CD4-positive, alpha-beta T cell (primary cell): ENCODE measurements around the gene SEPTIN1. TPM values are rescaled to one million over a fixed set of nuclear protein-coding genes. Genes with fewer than 3 reads are reported as not detected.

Experiments
- ATAC-seq: fragments of 200-7000 bp; cut with Tn5 transposase; one replicate; pipeline ENCODE4 v1.10.0; 2022; ENCODE audit warnings: mild to moderate bottlenecking; ENCODE audit not compliant: poor library complexity
- CTCF ChIA-PET: fragments of 350-600 bp; sonication (Branson Sonifier 250); formaldehyde crosslinking; loops from one replicate; lab custom pipeline; 2021; ENCODE audit warnings: antibody characterized with exemption, inconsistent platforms; lab: Charles Lee
- POLR2A ChIA-PET: fragments of 350-600 bp; sonication (Branson Sonifier 250); formaldehyde crosslinking; loops from one replicate; lab custom pipeline; 2021; ENCODE audit warnings: antibody characterized with exemption, inconsistent platforms; lab: Charles Lee
- DNase-seq, 14 experiments: peaks; one replicate each; pipeline ENCODE4 v3.0.0-alpha.2; 2013 to 2020; ENCODE audit warnings: mixed read lengths in 2 of 14
- H3K27ac ChIP-seq, 2 donors: one replicate each; pipeline versions ENCODE4 v1.5.1 to v1.7.0; 2013; ENCODE audit warnings: low read length in 2 of 2, low read depth in 1 of 2, mild to moderate bottlenecking in 1 of 2
- H3K27me3 ChIP-seq, 2 experiments: 1 replicate in 1 of 2; 2 replicates in 1 of 2; pipeline versions ENCODE4 v1.6.1 to v1.7.0; 2013; ENCODE audit warnings: low read length in 2 of 2, control low read depth in 1 of 2, mild to moderate bottlenecking in 1 of 2, moderate library complexity in 1 of 2; ENCODE audit not compliant: insufficient read depth in 2 of 2, control insufficient read depth in 1 of 2
- H3K36me3 ChIP-seq: one replicate; pipeline ENCODE4 v1.6.1; 2013; ENCODE audit warnings: low read length, control low read depth; ENCODE audit not compliant: insufficient read depth
- H3K4me1 ChIP-seq: one replicate; pipeline ENCODE4 v1.6.1; 2013; ENCODE audit warnings: low read length, control low read depth; ENCODE audit not compliant: insufficient read depth
- H3K4me3 ChIP-seq: one replicate; pipeline ENCODE4 v1.5.1; 2013; ENCODE audit warnings: mild to moderate bottlenecking, low read length, moderate library complexity
- H3K9me3 ChIP-seq, 2 experiments: 1 replicate in 1 of 2; 2 replicates in 1 of 2; pipeline versions ENCODE4 v1.6.1 to v1.7.0; 2013; ENCODE audit warnings: low read length in 2 of 2, mild to moderate bottlenecking in 2 of 2, control low read depth in 1 of 2, moderate library complexity in 1 of 2; ENCODE audit not compliant: control insufficient read depth in 1 of 2, insufficient read depth in 1 of 2
- H3K27ac Mint-ChIP-seq: one replicate; pipeline ENCODE4 v1.8.0; 2020; ENCODE audit warnings: mixed read lengths
- H3K27me3 Mint-ChIP-seq: one replicate; pipeline ENCODE4 v1.8.0; 2021; ENCODE audit warnings: mixed read lengths
- H3K36me3 Mint-ChIP-seq: one replicate; pipeline ENCODE4 v1.8.0; 2021; ENCODE audit warnings: low read depth, mixed read lengths
- H3K4me1 Mint-ChIP-seq: one replicate; pipeline ENCODE4 v1.8.0; 2021; ENCODE audit warnings: low read depth, mixed read lengths
- H3K4me3 Mint-ChIP-seq: one replicate; pipeline ENCODE4 v1.8.0; 2020; ENCODE audit warnings: mild to moderate bottlenecking, mixed read lengths
- H3K9me3 Mint-ChIP-seq: one replicate; pipeline ENCODE4 v1.8.0; 2020; ENCODE audit warnings: mixed read lengths
- intact Hi-C, 2 experiments: fragments of 100-400 bp; cut with DNase I in 1 of 2; cut with micrococcal nuclease in 1 of 2; formaldehyde crosslinking; loops; one replicate each; pipeline versions ENCODE4 v1.15.1 to v1.9.0; 2023 to 2025; cut with DNase I, micrococcal nuclease
- total RNA-seq, 174 experiments: library from RNA in 2 of 174; stranded (reverse) in 2 of 174; gene quantifications; one replicate each; pipeline ENCODE4 v1.2.3 and lab custom pipeline; 2021 to 2026
- TF ChIP-seq, protein P1 (sequence below): fragments of 200-600 bp; IDR thresholded peaks from one replicate; pipeline ENCODE4 v1.8.0; 2022; ENCODE audit warnings: antibody characterized with exemption, mild to moderate bottlenecking

The SEPTIN1 gene
- total RNA-seq, 2 experiments from 2014 or later: 161 to 163 TPM

DNA sequence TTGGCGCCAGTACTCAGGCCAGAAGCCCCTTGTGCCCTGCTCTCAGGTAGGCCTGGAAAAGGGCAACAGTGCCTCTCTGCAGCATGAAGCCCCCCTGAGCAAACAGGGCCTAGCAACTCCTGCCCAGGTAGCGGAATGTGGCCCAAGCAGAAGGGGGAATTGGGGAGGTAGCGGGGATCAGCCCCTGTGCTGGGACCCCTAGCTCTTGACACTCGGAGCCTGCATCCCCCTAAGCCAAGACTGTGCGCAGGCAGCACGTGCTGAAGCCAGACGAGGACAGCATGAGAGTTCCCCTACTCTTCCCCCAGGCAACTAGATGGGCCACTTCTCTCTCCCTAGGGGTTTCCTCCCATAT lies 26.4 kb downstream of the SEPTIN1 start:
- no peaks in the 10 kb centered on the region for H3K9me3 Mint-ChIP-seq
- peaks cover 74% of the 10 kb centered on the region for H3K36me3 Mint-ChIP-seq
- Histone ChIP-seq H3K27ac (peak overlapping the region; percentile 92 to 99), H3K4me3 (peak overlapping the region; percentile 98), H3K27me3 (no peaks in the 10 kb centered on the region), H3K36me3 (peaks cover 53% of the 10 kb centered on the region), H3K9me3 (no peaks in the 10 kb centered on the region), H3K4me1 (peaks cover 35% of the 10 kb centered on the region)
- peak overlapping the region; percentile 91 for H3K4me3 Mint-ChIP-seq
- intact Hi-C loops: loop anchor here (1.0 to 10.0 kb wide), 6 partner anchors 14 to 201 kb away; partner anchors contain the start of genes TBC1D10B (in 2 of the 2), ZNF771 (in 2 of the 2) and ZNF764 (in 1 of the 2)
- H3K27me3 Mint-ChIP-seq: no peaks in the 10 kb centered on the region
- DNase-seq (peak in 1 of 14 experiments; percentile 39), ATAC-seq (no peak)
- CTCF ChIA-PET: no interaction called here
- peak overlapping the region; percentile 89 for H3K27ac Mint-ChIP-seq
- POLR2A ChIA-PET: interaction anchor here (1.0 to 4.6 kb wide), 9 partner anchors 12 to 290 kb away, joined by 3 to 19 read pairs (median 10); partner anchors contain the start of genes ALDOA, CORO1A and TBC1D10B
- peaks cover 24% of the 10 kb centered on the region for H3K4me1 Mint-ChIP-seq
- TF ChIP-seq, protein P1, sequence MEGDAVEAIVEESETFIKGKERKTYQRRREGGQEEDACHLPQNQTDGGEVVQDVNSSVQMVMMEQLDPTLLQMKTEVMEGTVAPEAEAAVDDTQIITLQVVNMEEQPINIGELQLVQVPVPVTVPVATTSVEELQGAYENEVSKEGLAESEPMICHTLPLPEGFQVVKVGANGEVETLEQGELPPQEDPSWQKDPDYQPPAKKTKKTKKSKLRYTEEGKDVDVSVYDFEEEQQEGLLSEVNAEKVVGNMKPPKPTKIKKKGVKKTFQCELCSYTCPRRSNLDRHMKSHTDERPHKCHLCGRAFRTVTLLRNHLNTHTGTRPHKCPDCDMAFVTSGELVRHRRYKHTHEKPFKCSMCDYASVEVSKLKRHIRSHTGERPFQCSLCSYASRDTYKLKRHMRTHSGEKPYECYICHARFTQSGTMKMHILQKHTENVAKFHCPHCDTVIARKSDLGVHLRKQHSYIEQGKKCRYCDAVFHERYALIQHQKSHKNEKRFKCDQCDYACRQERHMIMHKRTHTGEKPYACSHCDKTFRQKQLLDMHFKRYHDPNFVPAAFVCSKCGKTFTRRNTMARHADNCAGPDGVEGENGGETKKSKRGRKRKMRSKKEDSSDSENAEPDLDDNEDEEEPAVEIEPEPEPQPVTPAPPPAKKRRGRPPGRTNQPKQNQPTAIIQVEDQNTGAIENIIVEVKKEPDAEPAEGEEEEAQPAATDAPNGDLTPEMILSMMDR: no peak

DNA sequence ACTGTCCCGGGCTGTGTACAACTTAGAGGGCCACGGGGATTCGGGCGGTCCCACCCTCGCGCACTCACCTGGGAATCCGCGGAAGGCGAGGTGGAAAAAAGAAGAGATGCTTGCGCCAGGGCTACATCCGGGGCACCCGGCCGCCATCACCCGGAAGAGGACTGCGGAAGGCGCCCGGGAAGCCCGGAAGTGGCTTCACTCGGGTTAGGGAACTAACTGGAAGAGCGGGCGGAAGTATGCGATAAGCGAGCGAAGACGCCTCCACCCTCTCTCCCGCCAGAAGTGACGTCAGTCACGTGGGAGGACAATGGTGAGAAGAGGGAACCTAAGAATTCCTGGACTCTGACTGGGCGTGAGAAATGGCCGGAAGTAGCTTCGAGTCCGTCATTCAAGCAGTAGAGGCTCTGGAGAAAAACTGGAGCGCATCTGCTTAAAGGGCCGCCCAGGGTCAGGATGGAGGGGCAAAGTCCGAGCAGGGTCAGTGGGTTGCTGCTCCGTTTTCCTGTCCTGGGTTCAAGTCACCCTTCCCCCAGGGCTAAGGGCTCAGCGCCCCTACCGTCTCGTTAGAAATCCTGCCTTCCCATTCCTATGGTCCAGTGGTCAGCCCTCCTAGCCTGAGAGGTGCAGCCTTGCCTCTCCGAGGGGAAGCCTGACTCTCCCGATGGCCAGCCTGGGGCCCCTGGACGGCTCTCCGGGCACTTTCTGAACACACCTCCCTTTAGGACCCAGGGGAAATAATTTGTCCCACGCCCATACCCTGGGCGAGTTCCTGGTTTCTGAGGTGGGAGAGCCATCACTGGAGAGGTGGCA lies 27.0 kb downstream of the SEPTIN1 start, which contains the start of gene CD2BP2:
Gene CD2BP2, minus strand, starts transcription at position 165 of the 810 bp plus-strand sequence. CDS start 627 bp downstream, outside the sequence.
- peak; percentile 71 to 97 (median 84) for DNase-seq
- Histone ChIP-seq H3K4me3 (peak within 1 kb of the TSS; percentile 98), H3K4me1 (peaks cover 35% of the 10 kb centered on the region), H3K36me3 (peaks cover 59% of the 10 kb centered on the region), H3K27me3 (no peaks in the 10 kb centered on the region), H3K27ac (peak within 1 kb of the TSS; percentile 92 to 99), H3K9me3 (no peaks in the 10 kb centered on the region)
- peak; percentile 88 for ATAC-seq
- no peaks in the 10 kb centered on the region for H3K9me3 Mint-ChIP-seq
- no peaks in the 10 kb centered on the region for H3K27me3 Mint-ChIP-seq
- H3K4me1 Mint-ChIP-seq: peaks cover 28% of the 10 kb centered on the region
- intact Hi-C loops: loop anchor here (1.0 to 10.0 kb wide), 6 partner anchors 15 to 202 kb away; partner anchors contain the start of genes TBC1D10B (in 2 of the 2), ZNF771 (in 2 of the 2) and ZNF764 (in 1 of the 2)
- CTCF ChIA-PET: interaction anchor here (0.6 to 2.1 kb wide), 4 partner anchors 15 to 54 kb away, joined by 3 to 9 read pairs (median 4); partner anchors contain the start of genes TBC1D10B and ZNF771
- H3K27ac Mint-ChIP-seq: peak within 1 kb of the TSS; percentile 89
- POLR2A ChIA-PET: interaction anchor here (0.8 to 4.6 kb wide), 11 partner anchors 11 to 290 kb away, joined by 3 to 19 read pairs (median 5); partner anchors contain the start of genes ALDOA, CORO1A, DCTPP1 and SEPTIN1
- H3K4me3 Mint-ChIP-seq: peak within 1 kb of the TSS; percentile 91
- TF ChIP-seq, protein P1: no peak
- peaks cover 74% of the 10 kb centered on the region for H3K36me3 Mint-ChIP-seq

DNA sequence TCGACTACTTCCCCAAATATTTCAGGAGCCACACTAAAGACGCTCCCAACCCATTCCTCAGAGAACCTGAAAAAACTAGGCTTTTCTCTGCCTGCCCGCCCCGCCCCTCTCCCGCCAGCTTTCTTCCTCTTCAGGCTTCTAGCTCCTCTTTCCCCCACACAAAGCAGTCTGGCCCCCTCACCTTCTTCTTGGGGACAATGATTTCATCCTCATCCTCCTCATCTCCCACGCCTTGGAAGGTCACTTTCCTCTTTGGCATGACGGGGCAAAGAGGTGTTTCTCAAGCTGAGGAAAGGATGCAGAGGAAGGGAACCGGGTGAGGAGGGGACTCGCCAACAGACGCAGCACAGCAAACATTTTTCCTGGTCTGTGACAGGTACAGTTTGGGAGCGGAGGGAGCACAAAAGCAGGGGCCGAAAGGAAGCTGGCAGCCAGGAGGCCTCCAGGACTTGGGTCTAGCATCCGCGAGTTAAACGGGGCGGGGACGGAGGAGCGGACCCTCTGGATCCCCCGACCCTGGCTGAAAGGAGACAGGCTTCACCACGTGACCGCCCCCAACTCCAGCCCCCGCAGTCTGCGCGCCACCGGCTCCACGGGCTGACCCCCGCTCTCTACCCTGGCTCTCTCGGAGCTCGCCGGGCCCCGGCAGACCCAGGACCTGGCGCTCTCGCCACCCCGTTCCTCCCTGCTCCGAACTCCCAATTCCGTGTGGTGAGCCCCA lies 27.8 kb downstream of the SEPTIN1 start:
- H3K9me3 ChIP-seq: no peaks in the 10 kb centered on the region
- peaks cover 76% of the 10 kb centered on the region for H3K36me3 Mint-ChIP-seq
- ChIA-PET POLR2A (interaction anchor here (0.8 to 4.6 kb wide), 10 partner anchors 10 to 289 kb away, joined by 3 to 19 read pairs (median 8); partner anchors contain the start of genes ALDOA, CORO1A, DCTPP1 and SEPTIN1), CTCF (interaction anchor here (0.6 to 2.1 kb wide), 4 partner anchors 16 to 55 kb away, joined by 3 to 9 read pairs (median 4); partner anchors contain the start of genes TBC1D10B and ZNF771)
- peak overlapping the region; percentile 92 to 99 for H3K27ac ChIP-seq
- H3K4me3 Mint-ChIP-seq: peak overlapping the region; percentile 91
- H3K9me3 Mint-ChIP-seq: no peaks in the 10 kb centered on the region
- H3K4me1 ChIP-seq: peaks cover 35% of the 10 kb centered on the region
- peak; percentile 35 for ATAC-seq
- peak overlapping the region; percentile 89 for H3K27ac Mint-ChIP-seq
- no peaks in the 10 kb centered on the region for H3K27me3 ChIP-seq
- intact Hi-C loops: loop anchor here (1.0 to 10.0 kb wide), 6 partner anchors 16 to 203 kb away; partner anchors contain the start of genes TBC1D10B (in 2 of the 2), ZNF771 (in 2 of the 2) and ZNF764 (in 1 of the 2)
- no peaks in the 10 kb centered on the region for H3K27me3 Mint-ChIP-seq
- H3K36me3 ChIP-seq: peaks cover 56% of the 10 kb centered on the region
- TF ChIP-seq, protein P1: no peak
- peak overlapping the region; percentile 98 for H3K4me3 ChIP-seq
- peak in 2 of 14 experiments; percentile 18 to 22 for DNase-seq
- peaks cover 32% of the 10 kb centered on the region for H3K4me1 Mint-ChIP-seq
